Mesendoderm (in vitro differentiated cells): ENCODE data around the gene INSM1.

Experiments used
- DNase-seq: peaks from one replicate; pipeline ENCODE4 v3.0.0; 2013
- H2AK5ac ChIP-seq: 2 replicates; pipeline ENCODE4 v1.6.1; 2013; ENCODE audit warnings: low read length, inconsistent platforms
- H2BK120ac ChIP-seq: 2 replicates; pipeline ENCODE4 v1.6.1; 2013; ENCODE audit warnings: low read depth, mild to moderate bottlenecking, low read length, moderate library complexity, mixed read lengths
- H2BK15ac ChIP-seq: replicated peaks from 2 replicates; pipeline ENCODE4 v1.6.1; 2013; ENCODE audit warnings: low read depth, mild to moderate bottlenecking, moderate library complexity
- H2BK5ac ChIP-seq: 2 replicates; pipeline ENCODE4 v1.6.1; 2013; ENCODE audit warnings: low read length, inconsistent platforms
- H3K18ac ChIP-seq: 2 replicates; pipeline ENCODE4 v1.6.1; 2013; ENCODE audit warnings: mild to moderate bottlenecking, low read length, mixed read lengths
- H3K23ac ChIP-seq: one replicate; pipeline ENCODE4 v1.6.1; 2013; ENCODE audit warnings: low read length
- H3K27ac ChIP-seq: 2 replicates; pipeline ENCODE4 v1.5.1; 2013; ENCODE audit warnings: low read depth, mild to moderate bottlenecking, inconsistent platforms, low read length, moderate library complexity
- H3K27me3 ChIP-seq: 2 replicates; pipeline ENCODE4 v1.6.1; 2013; ENCODE audit warnings: low read length, control low read depth, mild to moderate bottlenecking, inconsistent platforms; ENCODE audit not compliant: insufficient read depth, poor library complexity
- H3K36me3 ChIP-seq: 2 replicates; pipeline ENCODE4 v1.6.1; 2013; ENCODE audit warnings: low read length, inconsistent platforms; ENCODE audit not compliant: control insufficient read depth, insufficient read depth
- H3K4ac ChIP-seq: one replicate; pipeline ENCODE4 v1.6.1; 2013; ENCODE audit warnings: low read depth, mild to moderate bottlenecking, low read length, moderate library complexity
- H3K4me1 ChIP-seq: 2 replicates; pipeline ENCODE4 v1.6.1; 2013; ENCODE audit warnings: low read depth, low read length, inconsistent platforms; ENCODE audit not compliant: control insufficient read depth
- H3K4me2 ChIP-seq: 2 replicates; pipeline ENCODE4 v1.6.1; 2013; ENCODE audit warnings: low read length
- H3K4me3 ChIP-seq: 2 replicates; pipeline ENCODE4 v1.5.1; 2013; ENCODE audit warnings: mild to moderate bottlenecking, low read length
- H3K56ac ChIP-seq: one replicate; pipeline ENCODE4 v1.6.1; 2013; ENCODE audit warnings: low read length
- H3K79me1 ChIP-seq: 2 replicates; pipeline ENCODE4 v1.6.1; 2013; ENCODE audit warnings: low read length, inconsistent platforms
- H3K79me2 ChIP-seq: 2 replicates; pipeline ENCODE4 v1.6.1; 2013; ENCODE audit warnings: mild to moderate bottlenecking, low read length; ENCODE audit not compliant: control insufficient read depth, insufficient read depth
- H3K9ac ChIP-seq: 2 replicates; pipeline ENCODE4 v1.6.1; 2013; ENCODE audit warnings: low read length, inconsistent platforms
- H4K5ac ChIP-seq: one replicate; pipeline ENCODE4 v1.6.1; 2013; ENCODE audit warnings: low read length
- H4K8ac ChIP-seq: one replicate; pipeline ENCODE4 v1.6.1; 2013; ENCODE audit warnings: low read depth, mild to moderate bottlenecking, control low read depth, low read length, moderate library complexity
- WGBS: extraction: QIAGEN DNeasy Blood & Tissue Kit; methylation state at CpG from one replicate; pipeline ENCODE4 v1.1.7; 2013; ENCODE audit warnings: low lambda C conversion rate, missing lambda C conversion rate; ENCODE audit not compliant: insufficient coverage; ENCODE audit errors: extremely low coverage; 5-methylcytosine and 5-hydroxymethylcytosine counted together

Gene INSM1

DNA sequence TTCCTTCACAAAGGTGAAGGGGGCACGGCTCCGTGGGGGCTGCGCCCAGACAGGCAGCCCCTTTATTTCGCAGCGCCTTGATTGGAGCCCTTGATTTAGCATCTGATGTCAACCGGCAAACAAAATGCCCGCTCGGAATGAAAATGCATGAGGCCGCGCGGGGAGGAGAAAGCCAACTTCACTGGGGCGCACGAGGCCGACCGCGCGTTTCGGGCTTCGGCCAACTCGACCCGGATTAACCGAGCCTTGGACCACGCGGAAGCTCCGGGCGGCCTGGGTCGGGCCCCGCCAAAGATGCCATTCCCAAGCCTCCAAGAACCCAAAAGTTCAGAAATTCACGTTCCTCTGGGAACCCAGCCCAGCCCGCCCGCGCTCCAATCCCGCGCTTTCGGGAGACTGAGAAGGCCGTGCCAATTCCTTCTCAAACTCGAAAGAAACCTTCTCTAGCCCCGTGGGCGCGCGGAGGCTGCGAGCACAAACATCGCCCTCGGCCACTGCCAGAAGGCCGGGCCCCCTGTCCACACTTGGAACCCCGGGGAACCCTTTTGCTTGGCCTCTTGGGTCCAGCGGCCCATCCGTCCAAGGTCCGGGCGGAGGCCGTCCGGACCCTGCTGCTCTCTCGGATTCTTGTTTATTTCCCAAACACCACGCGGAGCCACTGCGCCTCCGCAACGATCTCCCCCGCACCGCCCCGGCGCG is 879 bp upstream of the INSM1 start:
- Histone ChIP-seq H3K79me2 (no peaks in the 10 kb centered on the region), H3K23ac (no peak overlapping the region), H3K36me3 (no peaks in the 10 kb centered on the region), H3K79me1 (no peaks in the 10 kb centered on the region), H3K9ac (no peak overlapping the region), H3K27me3 (peaks cover 71% of the 10 kb centered on the region), H2BK120ac (no peak overlapping the region), H2BK5ac (no peak overlapping the region), H4K8ac (no peak overlapping the region), H3K4me3 (no peak overlapping the region), H3K56ac (no peak overlapping the region), H3K27ac (no peak overlapping the region), H3K4me1 (no peaks in the 10 kb centered on the region), H2BK15ac (no peak overlapping the region), H3K4me2 (peak overlapping the region; percentile 6), H2AK5ac (no peak overlapping the region), H3K18ac (no peak overlapping the region), H3K4ac (no peak overlapping the region), H4K5ac (no peak overlapping the region)
- WGBS: no CpG with 5 or more reads among the region's 63 CpGs
- DNase-seq: peak; percentile 39

- Histone ChIP-seq H4K5ac (no peak overlapping the region), H3K4ac (no peak overlapping the region), H3K4me2 (peak overlapping the region; percentile 42), H3K36me3 (no peaks in the 10 kb centered on the region), H3K23ac (peak overlapping the region; percentile 80), H2BK5ac (no peak overlapping the region), H4K8ac (no peak overlapping the region), H3K79me2 (no peaks in the 10 kb centered on the region), H3K9ac (no peak overlapping the region), H3K4me3 (no peak overlapping the region), H3K18ac (no peak overlapping the region), H3K27me3 (peaks cover 73% of the 10 kb centered on the region), H3K27ac (no peak overlapping the region), H2BK120ac (no peak overlapping the region), H3K56ac (peak overlapping the region; percentile 34), H2AK5ac (no peak overlapping the region), H2BK15ac (no peak overlapping the region), H3K79me1 (no peaks in the 10 kb centered on the region), H3K4me1 (no peaks in the 10 kb centered on the region)
- no CpG with 5 or more reads among the region's 130 CpGs for WGBS
- no peak for DNase-seq
These were observed 730 bp downstream of the INSM1 start for GRCh38 chr20:20368418-20369249.

- no peak overlapping the region for H3K4me2 ChIP-seq
- H2BK120ac ChIP-seq: no peak overlapping the region
- H3K79me2 ChIP-seq: no peaks in the 10 kb centered on the region
- no CpG with 5 or more reads among the region's 86 CpGs for WGBS
- no peak overlapping the region for H3K18ac ChIP-seq
- no peak overlapping the region for H3K9ac ChIP-seq
- no peaks in the 10 kb centered on the region for H3K4me1 ChIP-seq
- peaks cover 73% of the 10 kb centered on the region for H3K27me3 ChIP-seq
- H3K4ac ChIP-seq: no peak overlapping the region
- H3K79me1 ChIP-seq: no peaks in the 10 kb centered on the region
- no peak overlapping the region for H3K56ac ChIP-seq
- H2AK5ac ChIP-seq: no peak overlapping the region
- H4K5ac ChIP-seq: no peak overlapping the region
- H2BK15ac ChIP-seq: no peak overlapping the region
- no peak overlapping the region for H3K27ac ChIP-seq
- H4K8ac ChIP-seq: no peak overlapping the region
- no peak overlapping the region for H3K4me3 ChIP-seq
- H3K36me3 ChIP-seq: no peaks in the 10 kb centered on the region
- DNase-seq: peak; percentile 41
- no peak overlapping the region for H2BK5ac ChIP-seq
- no peak overlapping the region for H3K23ac ChIP-seq
These were observed 1.6 kb downstream of the INSM1 start for GRCh38 chr20:20369250-20370093.

DNA sequence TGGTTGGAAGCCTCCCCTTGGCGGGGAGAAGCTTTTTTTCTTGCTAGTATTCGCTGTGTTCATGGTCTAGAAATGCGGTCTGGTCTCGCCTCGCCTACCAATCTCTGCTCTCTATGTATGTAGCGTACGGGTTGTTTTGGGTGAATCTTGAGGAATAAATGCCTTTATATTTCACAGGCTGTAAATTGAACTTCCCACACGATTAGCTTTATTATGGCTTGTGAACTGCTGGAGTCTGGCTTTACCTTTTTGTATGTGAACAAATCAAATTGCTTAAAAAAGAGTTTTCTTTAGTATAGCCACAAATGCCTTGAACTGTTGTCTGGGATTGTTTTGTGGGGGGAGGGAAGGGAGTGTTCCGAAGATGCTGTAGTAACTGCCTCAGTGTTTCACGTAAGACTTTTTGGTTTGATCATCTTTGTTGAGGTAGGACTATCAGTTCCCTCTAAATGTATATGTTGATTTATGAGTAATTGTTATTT is 2.2 kb downstream of the INSM1 start:
- WGBS: no CpG with 5 or more reads among the region's 10 CpGs
- Histone ChIP-seq H2BK120ac (no peak overlapping the region), H3K79me1 (no peaks in the 10 kb centered on the region), H3K56ac (no peak overlapping the region), H3K4me2 (no peak overlapping the region), H3K23ac (no peak overlapping the region), H3K79me2 (no peaks in the 10 kb centered on the region), H4K5ac (no peak overlapping the region), H3K27ac (no peak overlapping the region), H2BK5ac (no peak overlapping the region), H2BK15ac (no peak overlapping the region), H3K18ac (no peak overlapping the region), H4K8ac (no peak overlapping the region), H2AK5ac (no peak overlapping the region), H3K4me3 (no peak overlapping the region), H3K36me3 (no peaks in the 10 kb centered on the region), H3K9ac (no peak overlapping the region), H3K4me1 (no peaks in the 10 kb centered on the region), H3K4ac (no peak overlapping the region), H3K27me3 (peaks cover 70% of the 10 kb centered on the region)
- no peak for DNase-seq

GRCh38 chr20:20371083-20371482 is 3.2 kb downstream of the INSM1 start:
- Histone ChIP-seq H3K36me3 (no peaks in the 10 kb centered on the region), H2BK5ac (no peak overlapping the region), H3K27ac (no peak overlapping the region), H3K56ac (no peak overlapping the region), H3K18ac (no peak overlapping the region), H4K5ac (no peak overlapping the region), H3K4me1 (no peaks in the 10 kb centered on the region), H3K9ac (no peak overlapping the region), H3K79me1 (no peaks in the 10 kb centered on the region), H3K4me2 (no peak overlapping the region), H4K8ac (no peak overlapping the region), H3K27me3 (peaks cover 65% of the 10 kb centered on the region), H2BK15ac (no peak overlapping the region), H2AK5ac (no peak overlapping the region), H3K23ac (no peak overlapping the region), H3K79me2 (no peaks in the 10 kb centered on the region), H3K4me3 (no peak overlapping the region), H2BK120ac (no peak overlapping the region), H3K4ac (no peak overlapping the region)
- DNase-seq: no peak
- WGBS: no CpG with 5 or more reads among the region's 7 CpGs
